Sigmoid colon (tissue), 4 donors: Measurements from ENCODE around the gene C8G.

Experiments used
- EP300 ChIP-seq, 4 donors: sonication (generic); formaldehyde crosslinking; IDR thresholded peaks; one replicate each; pipeline ENCODE4 v1.6.1; 2017; ENCODE audit warnings: antibody characterized with exemption in 4 of 4
- POLR2A ChIP-seq, 2 donors: fragments of 450-650 bp; IDR thresholded peaks; one replicate each; pipeline ENCODE4 v1.6.1; 2016; ENCODE audit warnings: antibody characterized with exemption in 2 of 2, mild to moderate bottlenecking in 2 of 2, moderate library complexity in 2 of 2
- TF ChIP-seq, protein P1 (sequence below), 4 experiments: fragments of 450-650 bp in 3 of 4; fragments of 200-600 bp in 1 of 4; IDR thresholded peaks; one replicate each; pipeline ENCODE4 v1.5.1; 2016 to 2019; ENCODE audit warnings: antibody characterized with exemption in 4 of 4, mild to moderate bottlenecking in 3 of 4, moderate library complexity in 2 of 4

DNA sequence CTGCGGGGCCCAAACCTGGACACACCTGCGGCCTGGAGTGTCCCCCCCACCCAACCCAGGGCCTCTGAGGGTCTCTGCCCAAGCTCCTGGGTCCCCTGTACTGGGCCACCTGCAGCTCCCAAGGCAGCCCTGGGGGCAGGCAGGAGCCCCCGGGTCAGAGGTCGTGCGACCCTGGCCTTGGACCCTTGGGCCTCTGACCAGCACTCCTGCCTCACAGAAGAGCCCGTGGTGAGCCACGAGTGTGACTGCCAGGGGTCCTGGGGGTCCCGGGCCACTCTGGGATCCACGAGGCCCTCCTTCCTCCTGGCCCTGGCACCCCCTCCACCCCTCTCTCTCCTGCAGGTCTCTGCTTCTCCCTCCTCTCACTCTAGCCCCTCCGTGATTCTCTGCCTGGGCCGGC lies 27.3 kb downstream of the C8G start:
- TF ChIP-seq POLR2A (IDR thresholded peaks at IDR 0.05) = no peak
- TF ChIP-seq EP300 (IDR thresholded peaks at IDR 0.05) = no peak
- TF ChIP-seq, protein P1, sequence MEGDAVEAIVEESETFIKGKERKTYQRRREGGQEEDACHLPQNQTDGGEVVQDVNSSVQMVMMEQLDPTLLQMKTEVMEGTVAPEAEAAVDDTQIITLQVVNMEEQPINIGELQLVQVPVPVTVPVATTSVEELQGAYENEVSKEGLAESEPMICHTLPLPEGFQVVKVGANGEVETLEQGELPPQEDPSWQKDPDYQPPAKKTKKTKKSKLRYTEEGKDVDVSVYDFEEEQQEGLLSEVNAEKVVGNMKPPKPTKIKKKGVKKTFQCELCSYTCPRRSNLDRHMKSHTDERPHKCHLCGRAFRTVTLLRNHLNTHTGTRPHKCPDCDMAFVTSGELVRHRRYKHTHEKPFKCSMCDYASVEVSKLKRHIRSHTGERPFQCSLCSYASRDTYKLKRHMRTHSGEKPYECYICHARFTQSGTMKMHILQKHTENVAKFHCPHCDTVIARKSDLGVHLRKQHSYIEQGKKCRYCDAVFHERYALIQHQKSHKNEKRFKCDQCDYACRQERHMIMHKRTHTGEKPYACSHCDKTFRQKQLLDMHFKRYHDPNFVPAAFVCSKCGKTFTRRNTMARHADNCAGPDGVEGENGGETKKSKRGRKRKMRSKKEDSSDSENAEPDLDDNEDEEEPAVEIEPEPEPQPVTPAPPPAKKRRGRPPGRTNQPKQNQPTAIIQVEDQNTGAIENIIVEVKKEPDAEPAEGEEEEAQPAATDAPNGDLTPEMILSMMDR (IDR thresholded peaks at IDR 0.05) = no peak
